ENCODE data around the gene RASSF4. TPM values are rescaled to one million over a fixed set of nuclear protein-coding genes. Genes with fewer than 3 reads are reported as not detected.

Gene RASSF4
- total and polyA plus RNA-seq, 4 donors: 8.2 to 26.9 (median 12.4) TPM

GRCh38 chr10:45006276-45007030 lies 46.9 kb downstream of the RASSF4 start:
- no peak overlapping the region for H3K9ac ChIP-seq (ENCODE audit: low read depth in 1 of 2, low read length in 2 of 2)
- no peaks in the 10 kb centered on the region for H3K27me3 ChIP-seq (ENCODE audit: control insufficient read depth in 4 of 4, insufficient read depth in 4 of 4, low read length in 3 of 4)
- TF ChIP-seq HNF4G (IDR thresholded peaks at IDR 0.05): no peak
- no peak for TF ChIP-seq YY1 (IDR thresholded peaks at IDR 0.05)
- no peak for TF ChIP-seq NR2F2 (IDR thresholded peaks at IDR 0.05)
- TF ChIP-seq FOXA1 (IDR thresholded peaks at IDR 0.05): no peak
- no peak for TF ChIP-seq FOXA2 (IDR thresholded peaks at IDR 0.05)
- TF ChIP-seq CTCF (IDR thresholded peaks at IDR 0.05; ENCODE audit: low read depth, low read length, missing input control): no peak
- no peak for TF ChIP-seq SP1 (IDR thresholded peaks at IDR 0.05)
- TF ChIP-seq ZBTB33 (IDR thresholded peaks at IDR 0.05): no peak
- no peak for TF ChIP-seq REST (IDR thresholded peaks at IDR 0.05)
- TF ChIP-seq GABPA (IDR thresholded peaks at IDR 0.05 in 1 of 2, conservative IDR thresholded peaks at IDR 0.05 in 1 of 2): no peak
- no peak for TF ChIP-seq RAD21 (IDR thresholded peaks at IDR 0.05)
- no peak for TF ChIP-seq MAX (IDR thresholded peaks at IDR 0.05)
- no peak for TF ChIP-seq EGR1 (IDR thresholded peaks at IDR 0.05; ENCODE audit: low read depth in 2 of 2)
- peaks cover 0 to 18% (median 8%) of the 10 kb centered on the region in 4 donors for H3K4me1 ChIP-seq (ENCODE audit: control insufficient read depth in 4 of 4, insufficient read depth in 4 of 4, low read length in 3 of 4)
- no peak overlapping the region for H3K4me3 ChIP-seq (ENCODE audit: low read depth in 1 of 3, low read length in 3 of 3)
- peaks cover 0 to 8% (median 5%) of the 10 kb centered on the region in 4 donors for H3K36me3 ChIP-seq (ENCODE audit: control insufficient read depth in 4 of 4, insufficient read depth in 3 of 4, low read depth in 1 of 4, low read length in 3 of 4)
- DNase-seq (ENCODE audit: low spot score): no peak
- H3K27ac ChIP-seq (ENCODE audit: low read depth in 1 of 2, low read length in 2 of 2): no peak overlapping the region
- 89% methylated on average over 3 of the region's 3 CpGs for WGBS
- peaks cover 0 to 5% (median 1%) of the 10 kb centered on the region in 4 donors for H3K9me3 ChIP-seq (ENCODE audit: control insufficient read depth in 4 of 4, low read length in 3 of 4)

GRCh38 chr10:45008524-45009161 lies 49.0 kb downstream of the RASSF4 start:
- H3K27ac ChIP-seq (ENCODE audit: low read depth in 1 of 2, low read length in 2 of 2): no peak overlapping the region
- H3K36me3 ChIP-seq (ENCODE audit: control insufficient read depth in 4 of 4, insufficient read depth in 3 of 4, low read depth in 1 of 4, low read length in 3 of 4): peaks cover 0 to 3% (median 2%) of the 10 kb centered on the region in 4 donors
- H3K4me3 ChIP-seq (ENCODE audit: low read depth in 1 of 3, low read length in 3 of 3): no peak overlapping the region
- no peaks in the 10 kb centered on the region for H3K27me3 ChIP-seq (ENCODE audit: control insufficient read depth in 4 of 4, insufficient read depth in 4 of 4, low read length in 3 of 4)
- no peak for DNase-seq (ENCODE audit: low spot score)
- peaks cover 0 to 9% (median 7%) of the 10 kb centered on the region in 4 donors for H3K4me1 ChIP-seq (ENCODE audit: control insufficient read depth in 4 of 4, insufficient read depth in 4 of 4, low read length in 3 of 4)
- peaks cover 0 to 1% (median under 1%) of the 10 kb centered on the region in 4 donors for H3K9me3 ChIP-seq (ENCODE audit: control insufficient read depth in 4 of 4, low read length in 3 of 4)
- H3K9ac ChIP-seq (ENCODE audit: low read depth in 1 of 2, low read length in 2 of 2): no peak overlapping the region
- WGBS: 14% methylated on average over 8 of the region's 8 CpGs
- TF ChIP-seq FOXA2 (IDR thresholded peaks at IDR 0.05) (no peak), TAF1 (conservative IDR thresholded peaks at IDR 0.05) (no peak), RAD21 (IDR thresholded peaks at IDR 0.05) (peak; percentile 97 to 98), FOXA1 (IDR thresholded peaks at IDR 0.05) (no peak), HNF4A (conservative IDR thresholded peaks at IDR 0.05) (peak; percentile 18 to 29), CTCF (IDR thresholded peaks at IDR 0.05; ENCODE audit: low read depth, low read length, missing input control) (peak; percentile 77), YY1 (IDR thresholded peaks at IDR 0.05) (peak; percentile 18), JUND (IDR thresholded peaks at IDR 0.05) (peak in 1 of 2 donors; percentile 51), SP1 (IDR thresholded peaks at IDR 0.05) (peak; percentile 44), ZBTB33 (IDR thresholded peaks at IDR 0.05) (no peak), RXRA (IDR thresholded peaks at IDR 0.05) (peak in 1 of 2 donors; percentile 56), GABPA (IDR thresholded peaks at IDR 0.05 in 1 of 2, conservative IDR thresholded peaks at IDR 0.05 in 1 of 2) (peak; percentile 17 to 32)
